Upper lobe of left lung (tissue), 4 donors: ENCODE measurements around the gene OTUB1.

Experiments
- CTCF ChIP-seq, 6 experiments: fragments of 450-650 bp in 4 of 6; fragments of 200-600 bp in 2 of 6; sonication (generic) in 2 of 6; IDR thresholded peaks; one replicate each; pipeline ENCODE4 v1.5.1; 2016 to 2019; ENCODE audit warnings: antibody characterized with exemption in 6 of 6
- EP300 ChIP-seq, 4 donors: sonication (generic); formaldehyde crosslinking; IDR thresholded peaks; one replicate each; pipeline ENCODE4 v1.5.1; 2017; ENCODE audit warnings: antibody characterized with exemption in 4 of 4, control low read depth in 2 of 4
- POLR2A ChIP-seq, 4 donors: fragments of 450-650 bp; IDR thresholded peaks; one replicate each; pipeline ENCODE4 v1.5.1; 2016 to 2017; ENCODE audit warnings: antibody characterized with exemption in 4 of 4, mild to moderate bottlenecking in 2 of 4
- POLR2AphosphoS5 ChIP-seq, 2 donors: sonication (generic); formaldehyde crosslinking; IDR thresholded peaks; one replicate each; pipeline ENCODE4 v1.5.1; 2017; ENCODE audit warnings: antibody characterized with exemption in 2 of 2

DNA sequence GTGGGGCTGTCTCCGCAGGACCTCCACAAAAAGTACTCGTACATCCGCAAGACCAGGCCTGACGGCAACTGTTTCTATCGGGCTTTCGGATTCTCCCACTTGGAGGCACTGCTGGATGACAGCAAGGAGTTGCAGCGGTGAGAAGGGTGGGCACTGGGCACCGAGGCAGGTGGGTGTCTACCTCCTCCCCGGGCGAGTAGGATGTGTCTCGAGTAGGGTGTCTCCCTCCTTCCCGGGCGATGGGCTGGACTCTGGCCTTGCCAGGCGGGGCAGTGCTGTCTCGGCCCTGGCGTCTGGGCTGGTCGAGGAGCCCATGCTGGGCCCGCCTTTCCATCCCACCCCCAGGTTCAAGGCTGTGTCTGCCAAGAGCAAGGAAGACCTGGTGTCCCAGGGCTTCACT is 10.3 kb downstream of the OTUB1 start:
- TF ChIP-seq CTCF (IDR thresholded peaks at IDR 0.05): no peak
- no peak for TF ChIP-seq EP300 (IDR thresholded peaks at IDR 0.05)
- TF ChIP-seq POLR2A (IDR thresholded peaks at IDR 0.05): no peak
- TF ChIP-seq POLR2AphosphoS5 (IDR thresholded peaks at IDR 0.05): no peak
